Measurements from ENCODE around the gene BRMS1L. TPM values are rescaled to one million over a fixed set of nuclear protein-coding genes. Genes with fewer than 3 reads are reported as not detected.
"Not testable (repeated sequence)": the region's sequence is repeated elsewhere in the genome, so short reads cannot be mapped to it uniquely, and the experiment has no call there.

Gene BRMS1L
- total RNA-seq, 1 donor = 5.6 TPM

DNA sequence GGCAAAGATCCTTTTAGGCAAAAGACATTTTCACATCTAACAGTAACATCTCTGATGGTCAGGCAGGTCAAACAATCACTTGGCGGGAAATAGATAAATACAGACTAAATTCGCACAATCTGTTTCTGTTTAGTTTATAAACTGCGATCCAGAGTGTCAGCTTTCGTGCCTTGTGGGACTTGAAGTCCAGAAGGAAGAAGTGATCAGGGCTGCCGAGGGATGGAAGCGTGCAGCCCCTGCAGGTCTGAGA is 245 bp upstream of the BRMS1L start:
- H3K4me3 ChIP-seq (ENCODE audit: low read depth, low read length) = peak overlapping the region; percentile 98
- DNase-seq (ENCODE audit: low read depth) = no peak
- TF ChIP-seq, protein P1, sequence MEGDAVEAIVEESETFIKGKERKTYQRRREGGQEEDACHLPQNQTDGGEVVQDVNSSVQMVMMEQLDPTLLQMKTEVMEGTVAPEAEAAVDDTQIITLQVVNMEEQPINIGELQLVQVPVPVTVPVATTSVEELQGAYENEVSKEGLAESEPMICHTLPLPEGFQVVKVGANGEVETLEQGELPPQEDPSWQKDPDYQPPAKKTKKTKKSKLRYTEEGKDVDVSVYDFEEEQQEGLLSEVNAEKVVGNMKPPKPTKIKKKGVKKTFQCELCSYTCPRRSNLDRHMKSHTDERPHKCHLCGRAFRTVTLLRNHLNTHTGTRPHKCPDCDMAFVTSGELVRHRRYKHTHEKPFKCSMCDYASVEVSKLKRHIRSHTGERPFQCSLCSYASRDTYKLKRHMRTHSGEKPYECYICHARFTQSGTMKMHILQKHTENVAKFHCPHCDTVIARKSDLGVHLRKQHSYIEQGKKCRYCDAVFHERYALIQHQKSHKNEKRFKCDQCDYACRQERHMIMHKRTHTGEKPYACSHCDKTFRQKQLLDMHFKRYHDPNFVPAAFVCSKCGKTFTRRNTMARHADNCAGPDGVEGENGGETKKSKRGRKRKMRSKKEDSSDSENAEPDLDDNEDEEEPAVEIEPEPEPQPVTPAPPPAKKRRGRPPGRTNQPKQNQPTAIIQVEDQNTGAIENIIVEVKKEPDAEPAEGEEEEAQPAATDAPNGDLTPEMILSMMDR (IDR thresholded peaks at IDR 0.05; ENCODE audit: insufficient read depth, low read depth, low read length) = no peak

DNA sequence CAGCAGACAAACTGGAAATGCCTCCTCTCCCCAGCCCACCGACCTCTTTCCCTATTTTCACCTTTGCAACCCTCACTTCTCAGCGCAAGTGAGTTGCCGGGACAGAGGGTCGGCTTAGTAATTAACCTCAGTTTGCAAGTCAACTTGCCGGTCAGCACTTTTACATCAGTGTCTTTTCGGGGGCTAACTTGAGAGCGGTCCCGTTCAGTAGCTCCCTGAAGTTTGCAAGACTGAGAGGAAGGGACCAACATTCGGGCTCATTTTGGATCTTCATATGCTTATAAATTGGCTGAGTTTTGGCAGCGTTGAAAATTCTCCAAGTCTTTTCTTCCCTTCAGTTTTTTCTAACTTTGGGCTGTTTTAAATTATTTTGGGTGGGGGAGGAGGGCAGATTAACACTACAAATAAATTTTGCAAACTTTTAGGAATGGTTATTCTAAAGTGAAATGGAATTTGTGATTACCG is 846 bp downstream of the BRMS1L start:
- peak overlapping the region; percentile 98 for H3K4me3 ChIP-seq (ENCODE audit: low read depth, low read length)
- DNase-seq (ENCODE audit: low read depth) = no peak
- TF ChIP-seq, protein P1 (IDR thresholded peaks at IDR 0.05; ENCODE audit: insufficient read depth, low read depth, low read length) = no peak

DNA sequence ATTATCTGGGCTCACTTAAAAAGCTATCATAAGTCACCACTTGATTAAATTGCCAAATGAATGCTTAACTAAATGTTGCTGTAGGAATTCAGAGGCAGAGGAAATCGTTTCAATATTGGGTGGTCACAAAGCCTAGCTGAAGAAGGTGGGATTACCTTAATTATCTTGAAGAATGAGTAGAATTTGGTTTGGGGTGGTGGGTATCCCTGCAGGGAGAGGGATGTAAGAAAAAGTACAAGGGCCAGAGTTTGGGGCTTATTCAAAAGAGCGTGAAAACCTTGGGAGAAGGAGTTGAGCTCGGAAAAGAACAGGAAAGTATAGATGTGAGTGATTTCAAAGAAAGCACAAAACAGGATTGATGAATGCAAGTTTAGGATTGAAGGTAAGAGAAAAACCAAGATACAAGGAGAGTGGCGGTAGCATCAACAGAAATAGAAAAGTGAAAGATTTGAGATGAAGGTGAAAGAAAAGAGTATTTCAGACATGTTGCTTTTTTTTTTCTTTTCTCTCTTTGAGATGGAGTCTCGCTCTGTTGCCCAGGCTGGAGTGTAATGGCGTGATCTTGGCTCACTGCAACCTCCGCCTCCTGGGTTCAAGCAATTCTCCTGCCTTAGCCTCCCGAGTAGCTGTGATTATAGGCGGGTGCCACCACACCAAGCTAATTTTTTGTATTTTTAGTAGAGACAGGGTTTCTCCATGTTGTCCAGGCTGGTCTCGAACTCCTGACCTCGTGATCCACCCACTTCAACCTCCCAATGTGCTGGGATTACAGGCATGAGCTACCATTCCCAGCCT is 1.7 kb downstream of the BRMS1L start:
- DNase-seq (ENCODE audit: low read depth) = no peak
- TF ChIP-seq, protein P1 (IDR thresholded peaks at IDR 0.05; ENCODE audit: insufficient read depth, low read depth, low read length) = no peak
- peak overlapping the region; percentile 98 for H3K4me3 ChIP-seq (ENCODE audit: low read depth, low read length)

DNA sequence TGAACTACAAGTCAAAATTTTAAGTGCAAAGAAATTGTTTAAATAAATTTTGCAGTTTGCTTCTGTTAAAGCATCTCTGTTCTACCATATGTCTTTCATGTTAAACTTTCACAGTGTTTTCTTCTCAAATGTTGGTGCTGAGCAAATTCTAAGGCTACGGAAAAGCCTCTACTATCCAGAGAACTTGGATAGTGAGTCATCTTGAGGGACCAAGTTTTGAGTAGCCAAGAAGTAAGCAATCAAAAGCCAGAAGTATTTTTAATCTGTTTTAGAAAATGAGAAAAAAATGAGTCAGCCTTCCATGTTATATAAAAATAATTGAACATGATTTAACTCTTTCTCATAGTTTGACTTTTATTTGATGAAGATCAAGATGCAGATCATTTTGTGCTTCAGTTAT is 3.3 kb downstream of the BRMS1L start:
- TF ChIP-seq, protein P1 (IDR thresholded peaks at IDR 0.05; ENCODE audit: insufficient read depth, low read depth, low read length) = no peak
- no peak overlapping the region for H3K4me3 ChIP-seq (ENCODE audit: low read depth, low read length)
- DNase-seq (ENCODE audit: low read depth) = no peak

DNA sequence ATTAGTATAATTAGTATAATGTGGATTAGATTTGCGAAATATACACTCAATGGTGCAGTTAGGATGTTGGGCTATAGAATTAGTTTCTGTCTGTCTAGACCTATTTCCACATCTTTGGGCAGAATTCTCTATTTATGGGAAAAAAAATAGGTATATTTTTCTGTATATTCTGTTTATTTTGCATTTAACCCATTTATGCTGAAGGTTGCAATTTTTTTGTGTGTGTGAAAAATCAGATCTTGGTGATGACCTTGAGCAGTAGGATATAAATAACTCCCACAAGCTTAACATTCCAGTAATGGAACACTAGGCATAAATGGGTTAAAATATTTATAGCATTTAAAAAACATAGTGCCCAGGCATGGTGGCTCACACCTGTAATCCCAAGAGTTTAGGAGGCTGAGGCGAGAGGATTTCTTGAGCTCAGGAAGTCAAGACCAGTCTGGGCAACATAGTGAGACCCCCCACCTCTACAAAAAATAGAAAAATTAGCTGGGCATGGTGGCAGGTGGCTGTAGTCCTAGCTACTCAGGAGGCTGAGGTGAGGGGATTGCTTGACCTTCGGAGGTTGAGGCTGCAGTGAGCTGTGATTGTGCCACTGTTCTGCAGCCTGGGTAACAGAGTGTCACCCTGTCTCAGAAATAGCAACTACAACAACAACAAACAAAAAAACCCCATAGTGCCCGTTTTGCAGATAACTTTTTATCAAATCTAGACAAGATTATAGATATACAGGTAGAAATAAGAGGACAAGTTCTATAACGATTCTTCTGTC is 9.3 kb downstream of the BRMS1L start:
- no peak for DNase-seq (ENCODE audit: low read depth)
- TF ChIP-seq, protein P1 (IDR thresholded peaks at IDR 0.05; ENCODE audit: insufficient read depth, low read depth, low read length) = no peak
- no peak overlapping the region for H3K4me3 ChIP-seq (ENCODE audit: low read depth, low read length)

DNA sequence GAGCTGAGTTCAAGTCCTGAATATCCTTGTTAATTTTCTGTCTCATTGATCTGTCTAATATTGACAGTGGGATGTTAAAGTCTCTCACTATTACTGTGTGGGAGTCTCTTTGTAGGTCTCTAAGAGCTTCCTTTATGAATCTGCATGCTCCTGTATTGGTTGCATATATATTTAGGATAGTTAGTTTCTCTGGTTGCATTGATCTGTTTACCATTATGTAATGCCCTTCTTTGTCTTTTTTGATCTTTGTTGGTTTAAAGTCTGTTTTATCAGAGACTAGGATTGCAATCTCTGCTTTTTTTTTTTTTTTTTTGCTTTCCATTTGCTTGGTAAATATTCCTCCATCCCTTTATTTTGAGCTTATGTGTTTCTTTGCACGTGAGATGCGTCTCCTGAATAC is 15.6 kb downstream of the BRMS1L start:
- not testable (repeated sequence) for H3K4me3 ChIP-seq (ENCODE audit: low read depth, low read length); DNase-seq (ENCODE audit: low read depth)

DNA sequence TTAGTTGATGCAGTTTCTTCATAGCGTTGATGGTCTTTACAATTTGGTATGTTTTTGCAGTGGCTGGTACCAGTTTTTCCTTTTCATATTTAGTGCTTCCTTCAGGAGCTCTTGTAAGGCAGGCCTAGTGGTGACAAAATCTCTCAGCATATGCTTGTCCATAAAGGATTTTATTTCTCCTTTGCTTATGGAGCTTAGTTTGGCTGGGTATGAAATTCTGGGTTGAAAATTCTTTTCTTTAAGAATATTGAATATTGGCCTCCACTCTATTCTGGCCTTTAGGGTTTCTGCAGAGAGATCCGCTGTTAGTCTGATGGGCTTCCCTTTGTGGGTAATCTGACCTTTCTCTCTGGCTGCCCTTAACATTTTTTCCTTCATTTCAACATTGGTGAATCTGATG is 16.1 kb downstream of the BRMS1L start:
- DNase-seq (ENCODE audit: low read depth); H3K4me3 ChIP-seq (ENCODE audit: low read depth, low read length): not testable (repeated sequence)

DNA sequence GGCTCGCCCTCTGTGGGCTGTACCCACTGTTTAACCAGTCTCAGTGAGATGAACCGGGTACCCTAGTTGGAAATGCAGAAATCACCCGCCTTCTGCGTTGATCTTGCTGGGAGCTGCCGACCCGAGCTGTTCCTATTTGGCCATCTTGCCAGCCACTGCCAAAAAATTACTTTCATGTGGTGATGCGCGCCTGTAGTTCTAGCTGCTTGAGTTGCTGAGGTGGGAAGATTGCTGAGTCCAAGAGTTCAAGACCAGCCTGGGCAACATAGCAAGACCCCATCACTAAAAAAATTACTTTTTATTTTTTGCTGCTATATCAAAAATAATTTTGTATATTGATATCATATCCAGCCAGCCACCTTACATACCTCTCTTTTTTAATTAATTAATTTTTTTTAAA is 18.4 kb downstream of the BRMS1L start:
- DNase-seq (ENCODE audit: low read depth) = no peak
- no peak overlapping the region for H3K4me3 ChIP-seq (ENCODE audit: low read depth, low read length)
- TF ChIP-seq, protein P1 (IDR thresholded peaks at IDR 0.05; ENCODE audit: insufficient read depth, low read depth, low read length) = no peak
